Skin epidermis (tissue), 12 donors: ENCODE measurements around the gene ALDH1L2.
A peak's percentile ranks its signal among the peaks of the same experiment; 100 is the strongest.

Source experiments
- H3K27ac ChIP-seq, 21 experiments: fragments of 200-600 bp; sonication (generic) in 11 of 21; one replicate each; pipeline ENCODE4 v1.5.0; 2020; ENCODE audit warnings: mild to moderate bottlenecking in 3 of 21, inconsistent platforms in 2 of 21, moderate library complexity in 2 of 21
- H3K4me3 ChIP-seq, 7 experiments: fragments of 200-600 bp; sonication (generic) in 2 of 7; one replicate each; pipeline ENCODE4 v1.5.0; 2020; ENCODE audit warnings: inconsistent platforms in 2 of 7, mild to moderate bottlenecking in 2 of 7, moderate library complexity in 1 of 7

ALDH1L2 gene

DNA sequence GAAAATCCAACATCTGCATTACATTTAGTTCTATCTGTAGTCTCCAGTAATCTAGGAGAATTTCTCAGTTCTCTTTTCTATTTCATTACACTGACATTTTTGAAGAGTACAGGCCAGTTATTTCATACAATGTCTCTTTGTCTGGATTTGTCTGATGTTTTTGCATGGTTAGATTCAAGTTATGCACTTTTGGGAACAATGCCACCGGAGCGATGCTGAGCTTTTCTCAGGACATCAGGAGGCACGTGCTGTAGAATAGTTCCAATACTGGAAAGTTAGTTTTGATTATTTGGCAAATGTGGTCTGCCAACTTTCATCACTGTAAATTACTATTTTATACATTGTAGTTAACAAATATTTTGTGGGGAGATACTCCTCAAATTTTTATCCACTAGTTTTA, 43.1 kb downstream of the ALDH1L2 start:
- no peak overlapping the region for H3K4me3 ChIP-seq

DNA sequence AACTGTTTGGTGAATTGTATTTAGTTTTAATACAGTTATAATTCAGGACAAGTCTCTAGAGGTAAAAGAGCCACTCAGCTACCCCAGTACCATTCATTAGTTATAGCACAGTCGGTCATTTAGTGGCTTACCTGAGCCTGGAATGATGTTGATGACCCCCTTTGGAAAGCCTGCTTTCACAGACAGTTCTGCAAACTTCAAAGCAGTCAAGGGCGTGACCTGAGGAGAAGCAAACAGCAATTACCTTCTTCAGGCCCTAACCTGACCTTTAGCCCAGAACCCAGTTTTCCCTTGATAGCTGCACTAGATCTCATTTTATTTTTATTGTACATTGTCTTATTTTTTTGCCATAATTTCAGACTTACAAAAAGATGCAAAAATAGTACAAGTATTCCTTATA, 43.8 kb downstream of the ALDH1L2 start:
- no peak overlapping the region for H3K4me3 ChIP-seq
- no peak overlapping the region for H3K27ac ChIP-seq

More for the DNA sequence above, 43.1 kb downstream of the ALDH1L2 start:
- no peak overlapping the region for H3K27ac ChIP-seq

DNA sequence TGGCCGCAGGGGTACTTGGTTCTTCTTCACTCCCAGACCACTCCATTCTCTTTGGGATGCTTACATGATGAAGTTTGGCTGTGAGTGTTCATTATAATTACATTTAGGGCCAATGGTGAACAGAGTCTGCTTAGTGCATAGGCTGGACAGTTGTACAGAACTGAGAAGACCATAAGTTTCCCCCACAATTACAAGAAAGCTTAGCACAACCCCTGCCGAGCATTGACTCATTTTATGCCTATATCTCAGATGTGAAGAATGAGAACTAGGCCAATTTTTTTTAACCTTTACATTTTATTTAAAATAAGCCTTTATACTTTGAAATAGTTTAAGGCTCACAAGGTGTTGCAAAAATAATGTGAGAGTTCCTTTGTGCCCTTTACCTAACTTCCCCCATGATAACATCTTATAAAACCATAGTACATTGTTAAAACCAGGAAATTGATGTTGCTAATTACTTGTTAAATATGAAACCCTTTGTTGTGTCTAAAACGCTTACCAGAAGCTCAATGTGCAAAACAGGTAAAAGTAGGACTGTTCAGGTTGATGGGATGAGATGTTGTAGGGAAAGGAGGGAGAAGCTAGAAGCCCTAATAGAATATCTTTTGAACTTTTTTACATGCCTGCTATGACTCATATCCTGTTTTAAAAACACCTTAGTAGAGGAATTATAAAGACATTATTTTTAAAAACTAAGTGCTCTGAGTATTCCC, 47.2 kb downstream of the ALDH1L2 start:
- Histone ChIP-seq H3K27ac (peak overlapping the region in 6 of 21 experiments; percentile 22 to 70 (median 58)), H3K4me3 (no peak overlapping the region)

- Histone ChIP-seq H3K4me3 (no peak overlapping the region), H3K27ac (no peak overlapping the region)
These were observed 50.4 kb downstream of the ALDH1L2 start for GRCh38 chr12:105033851-105034250.

DNA sequence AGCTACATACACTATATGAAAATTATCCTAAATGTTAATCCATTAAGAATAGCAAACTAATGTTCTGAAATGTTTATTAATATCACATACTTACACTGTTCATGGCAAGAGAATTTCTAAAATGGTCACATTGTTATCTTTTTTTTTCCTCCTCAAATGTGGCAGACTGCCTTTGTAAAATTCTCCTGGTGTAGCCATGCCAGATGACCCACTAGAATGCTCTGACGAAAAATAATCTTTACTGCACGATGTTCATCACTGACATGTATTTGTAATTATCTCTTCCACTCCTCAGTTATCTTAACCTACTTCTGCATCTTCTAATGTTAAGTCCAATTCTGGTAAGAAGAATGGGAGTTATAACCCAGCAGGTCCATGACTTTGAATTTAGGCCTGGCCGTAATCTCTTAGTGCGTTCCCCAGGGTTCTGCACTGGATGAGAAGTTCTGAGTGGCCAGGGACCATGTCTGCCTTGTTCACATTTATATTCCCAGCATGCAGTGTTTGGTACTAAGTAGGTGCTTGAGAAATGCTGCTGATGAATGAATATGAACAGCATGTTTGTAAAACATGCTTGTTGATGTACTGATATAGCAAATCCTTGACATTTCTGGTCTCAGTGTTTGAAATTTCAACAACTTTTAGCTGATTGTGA, 51.4 kb downstream of the ALDH1L2 start:
- Histone ChIP-seq H3K4me3 (no peak overlapping the region), H3K27ac (no peak overlapping the region)

- Histone ChIP-seq H3K4me3 (no peak overlapping the region), H3K27ac (peak overlapping the region in 3 of 21 experiments; percentile 31 to 69 (median 36))
These were observed 53.1 kb downstream of the ALDH1L2 start for GRCh38 chr12:105030820-105031807.

GRCh38 chr12:105026411-105026810, 57.8 kb downstream of the ALDH1L2 start:
- Histone ChIP-seq H3K4me3 (no peak overlapping the region), H3K27ac (no peak overlapping the region)

DNA sequence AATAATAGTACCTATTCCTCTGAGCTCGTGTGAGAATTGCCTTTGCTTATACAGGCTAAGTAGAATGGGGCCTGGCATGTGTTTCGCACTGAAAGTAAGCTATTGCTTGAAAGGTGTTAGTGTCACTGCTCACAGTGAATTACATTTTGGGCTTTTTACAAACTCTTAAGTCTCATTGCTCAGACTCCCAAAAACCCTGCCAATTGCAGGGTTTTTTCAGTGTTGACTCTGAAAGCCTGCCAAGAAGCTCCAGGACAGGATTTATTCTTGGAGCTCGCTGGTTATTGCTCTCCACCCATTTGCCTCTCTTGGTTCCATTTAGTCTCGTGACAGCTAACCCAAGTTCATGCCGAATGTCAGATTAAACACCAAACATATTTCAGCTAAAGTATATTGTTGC, 58.4 kb downstream of the ALDH1L2 start:
- no peak overlapping the region for H3K4me3 ChIP-seq
- no peak overlapping the region for H3K27ac ChIP-seq

DNA sequence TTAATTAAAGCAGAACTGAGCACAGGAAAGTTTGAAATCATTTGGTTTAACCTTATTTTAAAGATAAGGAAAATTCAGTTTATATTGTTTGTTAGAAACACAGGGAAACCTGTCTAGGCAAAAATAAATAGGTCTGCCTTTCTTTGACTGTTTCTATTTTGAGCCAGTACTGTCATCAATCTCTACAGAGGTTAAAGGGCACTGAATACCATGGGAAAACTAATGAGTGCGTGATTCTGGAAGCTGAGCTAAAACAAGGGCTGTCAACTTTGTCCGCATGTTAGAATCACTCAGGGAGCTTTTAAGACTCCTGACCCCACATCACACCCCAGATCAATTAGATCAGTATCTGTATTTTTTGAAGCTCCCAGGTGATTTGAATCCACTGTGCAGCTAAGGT, 59.3 kb downstream of the ALDH1L2 start:
- H3K27ac ChIP-seq, result peak overlapping the region in 1 of 21 experiments; percentile 43

DNA sequence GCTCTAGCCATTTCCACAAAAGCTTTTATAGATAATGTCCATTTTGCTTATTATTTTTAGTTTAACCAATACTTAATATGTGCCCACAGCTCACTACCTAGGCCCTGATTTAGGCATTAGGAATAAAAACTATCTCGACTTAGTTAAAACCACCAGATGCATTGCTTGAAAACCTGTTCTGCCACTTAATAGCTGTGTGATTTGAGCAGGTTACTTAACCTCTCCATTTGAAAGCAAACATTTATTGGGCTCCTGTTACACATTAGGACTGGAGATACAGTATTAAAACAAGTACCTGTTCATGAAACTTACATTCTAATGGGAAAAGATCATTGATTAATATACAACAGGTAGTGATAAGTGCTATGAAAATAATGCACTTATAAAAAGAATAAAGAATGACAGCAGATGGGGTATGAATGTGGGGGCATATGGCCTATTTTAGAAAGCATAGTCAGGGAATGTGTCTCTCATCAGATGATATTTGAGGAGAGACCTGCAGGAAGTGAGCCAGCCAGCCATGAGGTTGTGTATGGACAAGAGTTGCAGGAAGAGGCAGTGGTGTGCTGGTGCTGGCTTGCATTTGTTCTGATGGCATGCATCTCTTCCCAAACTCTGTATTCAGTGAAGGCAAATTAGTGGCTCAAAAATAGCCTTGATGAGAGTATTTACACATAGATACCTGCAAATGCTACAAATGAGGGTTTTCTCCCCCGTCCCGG, 63.9 kb downstream of the ALDH1L2 start:
- H3K27ac ChIP-seq, result no peak overlapping the region
- H3K4me3 ChIP-seq, result no peak overlapping the region

More for the DNA sequence above, 59.3 kb downstream of the ALDH1L2 start:
- H3K4me3 ChIP-seq, result no peak overlapping the region

DNA sequence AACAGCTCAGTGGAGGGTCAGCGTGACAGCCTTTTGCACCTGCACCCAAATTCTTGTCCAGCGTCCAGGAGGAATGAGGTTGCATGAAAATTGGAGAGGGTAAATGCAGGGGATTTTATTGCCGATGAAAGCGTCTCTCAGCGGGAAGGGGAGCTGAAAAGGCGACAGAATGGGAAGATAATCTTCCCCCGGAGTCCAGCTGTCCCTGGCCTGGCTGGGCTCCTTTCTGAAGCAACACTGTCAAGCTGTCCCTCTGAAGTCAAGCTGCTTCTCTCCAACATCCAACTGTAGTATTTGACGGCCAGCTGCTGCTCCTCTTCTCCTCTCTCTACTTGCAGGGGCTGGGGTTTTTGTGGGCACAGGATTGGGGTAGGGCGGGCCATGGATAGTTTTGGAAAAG, 65.5 kb downstream of the ALDH1L2 start:
- H3K4me3 ChIP-seq, result no peak overlapping the region
- H3K27ac ChIP-seq, result no peak overlapping the region

DNA sequence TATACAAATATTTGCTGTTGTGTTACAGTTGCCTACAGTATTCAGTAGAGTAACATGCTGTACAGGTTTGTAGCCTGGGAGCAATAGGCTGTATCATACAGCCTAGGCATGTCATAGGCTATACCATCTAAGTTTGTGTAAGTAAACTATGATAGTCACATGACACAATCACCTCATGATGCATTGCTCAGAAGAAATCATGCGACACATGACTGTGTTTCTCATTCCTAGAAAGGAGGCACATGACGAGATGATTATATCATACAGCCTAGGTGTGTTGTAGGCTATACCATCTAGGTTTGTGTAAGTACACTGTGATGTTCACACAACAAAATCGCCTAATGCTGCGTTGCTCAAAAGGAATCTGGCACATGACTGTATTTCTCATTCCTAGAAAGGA, 66.2 kb downstream of the ALDH1L2 start:
- no peak overlapping the region for H3K27ac ChIP-seq
- no peak overlapping the region for H3K4me3 ChIP-seq

- Histone ChIP-seq H3K27ac (no peak overlapping the region), H3K4me3 (no peak overlapping the region)
These were observed 68.7 kb downstream of the ALDH1L2 start for GRCh38 chr12:105015543-105015942.

DNA sequence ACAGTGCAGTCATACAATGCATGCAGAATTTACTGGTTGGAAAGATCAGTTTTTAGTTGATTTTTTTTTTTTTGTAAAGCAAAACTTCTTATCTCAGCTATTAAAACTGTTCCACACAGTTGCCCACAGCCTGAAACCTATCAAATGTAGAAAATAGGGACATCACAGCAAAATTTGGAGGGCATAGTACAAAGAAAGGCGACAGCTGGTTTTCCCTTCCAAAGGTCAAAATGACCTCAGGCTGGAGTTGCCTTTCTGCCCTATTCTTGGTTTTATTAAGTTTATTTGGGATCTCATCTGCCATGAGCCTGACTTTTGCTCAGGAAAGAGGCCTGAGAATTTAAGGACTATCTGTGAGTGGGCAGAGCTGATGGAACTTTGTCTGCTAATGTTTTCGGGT, 69.7 kb downstream of the ALDH1L2 start:
- Histone ChIP-seq H3K27ac (no peak overlapping the region), H3K4me3 (no peak overlapping the region)

DNA sequence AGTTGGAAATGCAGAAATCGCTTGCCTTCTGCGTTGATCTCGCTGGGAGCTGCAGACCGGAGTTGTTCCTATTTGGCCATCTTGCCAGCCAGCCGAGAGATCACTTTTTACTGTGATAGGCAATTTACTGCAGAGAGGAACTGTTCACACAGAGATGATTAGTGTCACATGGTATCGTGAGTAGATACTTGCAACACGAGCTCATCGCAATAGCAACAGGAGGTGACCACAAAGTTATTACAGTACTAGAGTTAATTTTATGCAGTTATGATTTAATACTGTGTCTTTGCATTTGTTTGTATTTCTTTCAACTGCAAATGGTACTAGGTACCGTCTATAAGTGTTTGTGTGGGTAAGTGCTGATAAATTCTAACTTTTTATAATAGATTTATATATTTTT, 70.4 kb downstream of the ALDH1L2 start:
- Histone ChIP-seq H3K4me3 (no peak overlapping the region), H3K27ac (no peak overlapping the region)

GRCh38 chr12:105001476-105001875, 82.8 kb downstream of the ALDH1L2 start:
- Histone ChIP-seq H3K4me3 (no peak overlapping the region), H3K27ac (no peak overlapping the region)

- no peak overlapping the region for H3K4me3 ChIP-seq
- H3K27ac ChIP-seq, result no peak overlapping the region
These were observed 84.9 kb downstream of the ALDH1L2 start for GRCh38 chr12:104999347-104999685.

DNA sequence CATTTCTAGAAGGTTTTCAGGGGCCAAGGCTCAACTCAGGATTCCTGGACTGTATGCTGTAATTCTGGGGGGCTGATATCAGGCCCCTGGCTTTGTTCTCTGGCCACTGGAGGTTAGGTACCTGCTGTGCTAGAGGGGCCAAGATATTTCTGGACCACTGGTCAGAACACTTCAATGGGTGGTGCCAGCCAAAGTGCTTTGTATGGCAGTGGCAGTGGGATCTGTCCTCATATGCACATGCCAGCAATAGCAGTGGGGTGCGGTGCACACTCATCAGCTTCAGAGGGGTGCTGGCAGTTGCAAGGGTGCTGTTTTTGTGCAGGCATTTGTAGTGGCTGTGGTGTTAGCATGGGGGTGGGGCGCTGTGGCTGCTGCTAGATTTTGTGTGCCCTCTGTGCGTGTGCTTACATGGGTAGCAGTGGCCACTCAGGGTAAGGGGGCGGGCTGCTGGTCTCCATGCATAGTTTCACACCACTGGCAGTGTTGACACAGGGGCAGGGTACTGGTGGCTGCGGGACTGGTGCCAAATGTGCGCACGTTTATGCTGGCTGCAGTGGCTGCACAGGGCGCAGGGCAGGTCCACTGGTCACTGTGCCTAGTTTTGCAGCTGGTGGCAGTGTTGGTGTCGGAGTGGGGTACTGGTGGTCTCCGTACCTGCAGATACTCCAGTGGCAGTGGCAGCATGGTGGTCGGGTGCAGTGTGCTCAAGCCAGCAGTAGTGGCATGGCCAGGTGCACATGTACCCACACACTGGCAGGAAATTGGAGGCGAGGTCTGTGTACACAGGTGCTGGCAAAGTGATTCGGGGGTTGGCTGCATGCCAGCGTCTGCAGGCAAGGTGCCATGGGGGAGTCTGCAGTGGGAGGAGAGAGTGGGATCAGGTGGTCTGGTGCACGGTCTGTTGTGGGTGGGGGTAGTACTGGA, 85.6 kb downstream of the ALDH1L2 start:
- no peak overlapping the region for H3K4me3 ChIP-seq
- H3K27ac ChIP-seq, result no peak overlapping the region

- H3K27ac ChIP-seq, result no peak overlapping the region
- H3K4me3 ChIP-seq, result no peak overlapping the region
These were observed 86.7 kb downstream of the ALDH1L2 start for GRCh38 chr12:104997541-104997940.
